Karpas-422 (cell line): ENCODE measurements around the gene ADAM10. TPM values are rescaled to one million over a fixed set of nuclear protein-coding genes. Genes with fewer than 3 reads are reported as not detected.

Experiments
- DNase-seq: peaks from one replicate; pipeline ENCODE4 v3.0.0-alpha.2; 2015
- H2AFZ ChIP-seq: fragments of 200-600 bp; sonication (generic); 2 replicates; pipeline ENCODE4 v1.6.1; 2014; ENCODE audit warnings: antibody characterized with exemption, low read length, mixed read lengths
- H3K27ac ChIP-seq: fragments of 200-600 bp; sonication (generic); 2 replicates; pipeline ENCODE4 v1.5.1; 2014; ENCODE audit warnings: mild to moderate bottlenecking, low read length, moderate library complexity
- H3K27me3 ChIP-seq: fragments of 200-600 bp; sonication (generic); 2 replicates; pipeline ENCODE4 v1.6.1; 2014; ENCODE audit warnings: low read length, mixed read lengths
- H3K36me3 ChIP-seq: fragments of 200-600 bp; sonication (generic); 2 replicates; pipeline ENCODE4 v1.6.1; 2014; ENCODE audit warnings: low read length, mixed read lengths; ENCODE audit not compliant: insufficient read depth
- H3K4me1 ChIP-seq: fragments of 200-600 bp; sonication (generic); 2 replicates; pipeline ENCODE4 v1.6.1; 2014; ENCODE audit warnings: mild to moderate bottlenecking, low read length, mixed read lengths
- H3K4me2 ChIP-seq: fragments of 200-600 bp; sonication (generic); 2 replicates; pipeline ENCODE4 v1.6.1; 2014; ENCODE audit warnings: low read length, low read depth, mild to moderate bottlenecking; ENCODE audit not compliant: poor library complexity, severe bottlenecking
- H3K4me3 ChIP-seq: fragments of 200-600 bp; sonication (generic); 2 replicates; pipeline ENCODE4 v1.5.1; 2014; ENCODE audit warnings: mild to moderate bottlenecking, antibody characterized with exemption, low read length, mixed read lengths
- H3K79me2 ChIP-seq: fragments of 200-600 bp; sonication (generic); 2 replicates; pipeline ENCODE4 v1.6.1; 2014; ENCODE audit warnings: mild to moderate bottlenecking, low read length, mixed read lengths
- H3K9ac ChIP-seq: fragments of 200-600 bp; sonication (generic); 2 replicates; pipeline ENCODE4 v1.6.0; 2014; ENCODE audit warnings: low read length
- H3K9me2 ChIP-seq: fragments of 200-600 bp; sonication (generic), shearing (Covaris generic); replicated peaks from 2 replicates; pipeline ENCODE4 v1.6.0; 2014; ENCODE audit warnings: mild to moderate bottlenecking, low read length, moderate library complexity; ENCODE audit not compliant: insufficient read depth
- H3K9me3 ChIP-seq: fragments of 300-700, 200-600 bp; sonication (generic); 2 replicates; pipeline ENCODE4 v1.6.1; 2014; ENCODE audit warnings: low read length, mixed read lengths
- H4K20me1 ChIP-seq: fragments of 200-600 bp; sonication (generic); 2 replicates; pipeline ENCODE4 v1.6.1; 2014; ENCODE audit warnings: mild to moderate bottlenecking, antibody characterized with exemption, low read length, low read depth; ENCODE audit not compliant: insufficient read depth
- total RNA-seq: library from RNA; depleted of rRNA; stranded (reverse); fragments of >200 nt; shearing (Covaris generic); gene quantifications from 2 replicates; pipeline ENCODE4 v1.2.3, GENCODE V29; 2014; ENCODE audit warnings: low replicate concordance

The ADAM10 gene
- total RNA-seq, 1 experiment from 2014 or later, result 122 TPM

- Histone ChIP-seq H3K27ac (no peak overlapping the region), H3K9me3 (no peaks in the 10 kb centered on the region), H3K9ac (no peak overlapping the region), H3K9me2 (no peaks in the 10 kb centered on the region), H3K27me3 (no peaks in the 10 kb centered on the region), H4K20me1 (peaks cover 9% of the 10 kb centered on the region; the same call in 1 of the 2 replicates), H3K4me2 (no peak overlapping the region), H3K4me1 (peaks cover 70% of the 10 kb centered on the region), H2AFZ (no peak overlapping the region), H3K79me2 (peaks cover 98% of the 10 kb centered on the region), H3K4me3 (no peak overlapping the region), H3K36me3 (no peaks in the 10 kb centered on the region)
- DNase-seq, result no peak
Observed at GRCh38 chr15:58738046-58738707, 11.3 kb downstream of the ADAM10 start.

- DNase-seq, result no peak
Observed at GRCh38 chr15:58737298-58737697, 12.2 kb downstream of the ADAM10 start.

GRCh38 chr15:58736018-58736643 is 13.4 kb downstream of the ADAM10 start:
- DNase-seq, result no peak

More at GRCh38 chr15:58737298-58737697, 12.2 kb downstream of the ADAM10 start:
- Histone ChIP-seq H2AFZ (no peak overlapping the region), H3K9me2 (no peaks in the 10 kb centered on the region), H3K4me3 (no peak overlapping the region), H3K4me2 (no peak overlapping the region), H3K27ac (no peak overlapping the region), H3K36me3 (no peaks in the 10 kb centered on the region), H3K9me3 (no peaks in the 10 kb centered on the region), H3K27me3 (no peaks in the 10 kb centered on the region), H3K79me2 (peaks cover 98% of the 10 kb centered on the region), H3K9ac (no peak overlapping the region), H4K20me1 (peaks cover 9% of the 10 kb centered on the region; the same call in 1 of the 2 replicates), H3K4me1 (peaks cover 61% of the 10 kb centered on the region)

GRCh38 chr15:58734859-58735258 is 14.6 kb downstream of the ADAM10 start:
- Histone ChIP-seq H3K4me3 (no peak overlapping the region), H3K9me3 (no peaks in the 10 kb centered on the region), H3K9ac (no peak overlapping the region), H3K36me3 (no peaks in the 10 kb centered on the region), H3K27ac (no peak overlapping the region), H4K20me1 (0 out of 2 replicates have a peak, but pooled peaks cover 8% of the 10 kb centered on the region), H2AFZ (no peak overlapping the region), H3K4me2 (no peak overlapping the region), H3K9me2 (no peaks in the 10 kb centered on the region), H3K4me1 (peaks cover 45% of the 10 kb centered on the region), H3K27me3 (no peaks in the 10 kb centered on the region), H3K79me2 (peaks cover 98% of the 10 kb centered on the region)
- no peak for DNase-seq

More at GRCh38 chr15:58736018-58736643, 13.4 kb downstream of the ADAM10 start:
- 0 out of 2 replicates have a peak, but pooled peaks cover 8% of the 10 kb centered on the region for H4K20me1 ChIP-seq
- no peak overlapping the region for H2AFZ ChIP-seq
- H3K4me3 ChIP-seq, result no peak overlapping the region
- peaks cover 98% of the 10 kb centered on the region for H3K79me2 ChIP-seq
- H3K9me2 ChIP-seq, result no peaks in the 10 kb centered on the region
- no peak overlapping the region for H3K9ac ChIP-seq
- H3K27me3 ChIP-seq, result no peaks in the 10 kb centered on the region
- H3K4me1 ChIP-seq, result peaks cover 51% of the 10 kb centered on the region
- H3K9me3 ChIP-seq, result no peaks in the 10 kb centered on the region
- peak overlapping the region; percentile 19 for H3K4me2 ChIP-seq
- no peak overlapping the region; the same call in 1 of the 2 replicates for H3K27ac ChIP-seq
- no peaks in the 10 kb centered on the region for H3K36me3 ChIP-seq

GRCh38 chr15:58732625-58733363 is 16.7 kb downstream of the ADAM10 start:
- Histone ChIP-seq H3K9me3 (no peaks in the 10 kb centered on the region), H3K4me2 (no peak overlapping the region), H3K36me3 (no peaks in the 10 kb centered on the region), H3K4me3 (no peak overlapping the region), H3K9me2 (no peaks in the 10 kb centered on the region), H3K27me3 (no peaks in the 10 kb centered on the region), H3K27ac (no peak overlapping the region), H2AFZ (no peak overlapping the region), H3K9ac (no peak overlapping the region), H3K4me1 (peaks cover 35% of the 10 kb centered on the region), H3K79me2 (peaks cover 100% of the 10 kb centered on the region), H4K20me1 (peaks cover 16% of the 10 kb centered on the region; the same call in 1 of the 2 replicates)
- DNase-seq, result no peak

GRCh38 chr15:58731756-58732535 is 17.6 kb downstream of the ADAM10 start:
- Histone ChIP-seq H2AFZ (no peak overlapping the region), H4K20me1 (peaks cover 16% of the 10 kb centered on the region; the same call in 1 of the 2 replicates), H3K4me3 (no peak overlapping the region), H3K4me2 (no peak overlapping the region), H3K4me1 (peaks cover 34% of the 10 kb centered on the region), H3K9me3 (no peaks in the 10 kb centered on the region), H3K27ac (no peak overlapping the region), H3K9me2 (no peaks in the 10 kb centered on the region), H3K9ac (no peak overlapping the region), H3K36me3 (no peaks in the 10 kb centered on the region), H3K79me2 (peaks cover 100% of the 10 kb centered on the region), H3K27me3 (no peaks in the 10 kb centered on the region)
- no peak for DNase-seq

- Histone ChIP-seq H3K4me2 (no peak overlapping the region), H3K36me3 (no peaks in the 10 kb centered on the region), H3K9ac (no peak overlapping the region), H3K4me1 (peaks cover 45% of the 10 kb centered on the region), H2AFZ (no peak overlapping the region), H3K27me3 (no peaks in the 10 kb centered on the region), H3K9me3 (no peaks in the 10 kb centered on the region), H4K20me1 (peaks cover 11% of the 10 kb centered on the region; the same call in 1 of the 2 replicates), H3K4me3 (no peak overlapping the region), H3K9me2 (no peaks in the 10 kb centered on the region), H3K27ac (no peak overlapping the region), H3K79me2 (peaks cover 100% of the 10 kb centered on the region)
- DNase-seq, result no peak
Observed at GRCh38 chr15:58726867-58727266, 22.6 kb downstream of the ADAM10 start.
